ENCODE results near the gene DCAF11. TPM values are rescaled to one million over a fixed set of nuclear protein-coding genes. Genes with fewer than 3 reads are reported as not detected.

The DCAF11 gene
- total and polyA plus RNA-seq, 2 of the 13 experiments (the other 11 are each of a cell fraction or from before 2014, with no cell fraction given): 150 to 257 TPM

- TF ChIP-seq PRDM4 (CRISPR knock-in tag; IDR thresholded peaks at IDR 0.05; ENCODE audit: borderline replicate concordance) (peak; percentile 53; the same call in 1 of the 2 replicates), ZNF432 (CRISPR knock-in tag; IDR thresholded peaks at IDR 0.05; ENCODE audit: borderline replicate concordance) (no peak), ATF7-NPFF (CRISPR knock-in tag; IDR thresholded peaks at IDR 0.05; ENCODE audit: low read depth) (peak; percentile 13; the same call in 1 of the 2 replicates), ZNF878 (CRISPR knock-in tag; IDR thresholded peaks at IDR 0.05) (peak; percentile 98), GTF2F1 (IDR thresholded peaks at IDR 0.05; ENCODE audit: low read length) (peak; percentile 91; the same call in 1 of the 2 replicates), ZSCAN31 (CRISPR knock-in tag; IDR thresholded peaks at IDR 0.05; ENCODE audit: low read depth) (peak; percentile 99), HDAC2 (CRISPR knock-in tag; IDR thresholded peaks at IDR 0.05) (peak; percentile 100), ZFP41 (CRISPR knock-in tag; IDR thresholded peaks at IDR 0.05; ENCODE audit: borderline replicate concordance) (peak; percentile 80; the same call in 1 of the 2 replicates), ATF5 (CRISPR knock-in tag; IDR thresholded peaks at IDR 0.05; ENCODE audit: low read depth) (no peak), ZNF337 (CRISPR knock-in tag; IDR thresholded peaks at IDR 0.05; ENCODE audit: borderline replicate concordance, low read depth) (0 out of 2 replicates have a peak, but pooled peaks have one; percentile 78), KLF6 (CRISPR knock-in tag; IDR thresholded peaks at IDR 0.05) (peak; percentile 100), SALL1 (CRISPR knock-in tag; IDR thresholded peaks at IDR 0.05) (peak; percentile 100), ZNF770 (CRISPR knock-in tag; IDR thresholded peaks at IDR 0.05) (peak; percentile 93), ZFY (CRISPR knock-in tag; IDR thresholded peaks at IDR 0.05) (peak; percentile 83), SP140L (CRISPR knock-in tag; IDR thresholded peaks at IDR 0.05; ENCODE audit: borderline replicate concordance) (0 out of 2 replicates have a peak, but pooled peaks have one; percentile 97), E2F5 (CRISPR knock-in tag; conservative IDR thresholded peaks at IDR 0.05) (0 out of 2 replicates have a peak, but pooled peaks have one; percentile 33), KLF15 (CRISPR knock-in tag; IDR thresholded peaks at IDR 0.05; ENCODE audit: borderline replicate concordance) (peak; percentile 76; the same call in 1 of the 2 replicates), ZNF251 (CRISPR knock-in tag; IDR thresholded peaks at IDR 0.05) (no peak), HNRNPH1 (optimal IDR thresholded peaks at IDR 0.05; ENCODE audit: low read depth, low read length) (no peak), MBNL3 (CRISPR knock-in tag; conservative IDR thresholded peaks at IDR 0.05) (no peak), HNRNPL (IDR thresholded peaks at IDR 0.05; ENCODE audit: low read depth, low read length) (peak; percentile 92), SP4 (CRISPR knock-in tag; IDR thresholded peaks at IDR 0.05) (peak; percentile 97), ZNF772 (CRISPR knock-in tag; IDR thresholded peaks at IDR 0.05) (peak; percentile 99)
Observed at GRCh38 chr14:24160850-24161804, 46.5 kb downstream of the DCAF11 start, which contains the start of gene IRF9 (continued).
